GM10847 (cell line): ENCODE results near the gene RPS15.

Experiments
- POLR2A ChIP-seq: IDR thresholded peaks from 2 replicates; pipeline ENCODE4 v1.6.1; 2011; ENCODE audit not compliant: insufficient read length; ENCODE audit errors: extremely low read depth

The RPS15 gene

DNA sequence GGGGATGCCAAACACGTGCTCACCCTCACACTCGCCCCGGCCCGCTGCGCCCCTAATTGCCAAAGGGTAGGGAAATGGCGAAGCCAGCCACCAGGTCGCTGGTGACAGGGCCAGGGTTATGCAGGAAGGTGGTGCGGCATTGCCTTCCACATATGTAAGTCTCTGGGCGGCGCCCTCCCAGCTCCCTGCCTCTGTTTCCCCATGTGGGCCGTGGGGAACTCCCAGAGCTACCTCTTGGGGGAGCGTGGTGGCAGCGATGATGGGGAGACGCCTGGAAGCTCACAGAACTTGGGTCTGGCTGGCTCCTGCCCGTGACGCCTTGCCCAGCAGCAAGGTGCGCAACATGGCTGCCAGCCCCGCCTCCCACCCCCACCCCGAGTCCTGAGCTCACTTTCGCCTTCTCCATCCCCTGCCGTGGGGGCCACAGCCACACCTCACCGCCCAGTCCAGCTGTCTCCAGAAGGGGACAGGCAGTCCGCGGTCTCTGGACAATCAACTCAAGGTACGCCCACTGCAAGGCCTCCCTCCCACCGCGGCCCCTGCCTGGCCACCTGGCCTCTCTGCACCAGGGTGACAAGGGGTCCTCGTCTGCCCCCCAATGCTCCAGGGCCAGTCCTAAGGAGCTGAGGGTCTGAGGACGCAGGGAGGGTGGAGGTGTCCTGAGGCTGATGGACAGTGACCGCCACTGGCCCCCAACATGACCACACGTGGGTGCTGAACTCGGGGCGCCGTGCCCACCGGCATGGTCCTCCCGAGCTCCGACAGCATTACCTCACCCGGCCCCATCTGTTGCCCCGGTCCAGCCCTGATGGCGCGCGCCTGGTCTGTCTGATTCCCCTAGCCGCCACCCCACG lies 34.3 kb downstream of the RPS15 start:
- no peak for TF ChIP-seq POLR2A

DNA sequence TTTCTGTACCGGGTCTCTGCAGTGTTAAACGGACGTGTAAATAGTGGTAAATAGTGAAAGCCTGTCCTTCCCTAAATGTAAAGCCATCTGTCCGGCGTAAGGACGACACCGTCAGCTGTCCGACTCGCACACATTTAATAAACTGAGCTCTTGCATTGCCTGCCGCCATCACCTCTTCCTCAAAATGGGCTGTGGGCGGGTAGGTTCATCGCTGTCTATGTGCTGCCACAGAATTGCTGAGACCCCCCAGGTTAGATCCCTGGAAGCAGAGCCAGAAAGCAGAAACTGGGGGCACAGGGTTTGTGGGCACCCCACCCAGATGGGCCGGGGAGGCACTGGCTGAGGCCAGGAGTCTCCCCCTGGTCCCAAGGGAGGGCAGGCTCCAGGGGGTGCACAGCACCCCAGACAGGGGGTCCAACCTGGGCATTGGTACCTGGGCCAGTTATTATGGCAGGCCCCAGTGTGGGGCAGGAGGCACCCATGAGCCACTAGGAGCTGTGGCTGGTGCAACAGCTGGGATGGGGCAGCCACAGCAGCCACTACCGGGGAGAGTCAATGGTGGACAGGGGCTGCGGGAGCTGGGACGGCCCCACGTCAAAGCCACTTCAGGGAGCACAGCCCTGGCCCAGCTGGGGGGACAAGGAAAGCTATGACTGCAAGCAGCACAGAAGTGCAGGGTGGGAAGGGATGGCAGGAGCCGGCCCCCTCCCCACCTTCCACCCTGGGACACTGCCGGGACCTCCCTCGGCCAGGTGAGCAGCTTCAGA lies 35.1 kb downstream of the RPS15 start:
- no peak for TF ChIP-seq POLR2A

DNA sequence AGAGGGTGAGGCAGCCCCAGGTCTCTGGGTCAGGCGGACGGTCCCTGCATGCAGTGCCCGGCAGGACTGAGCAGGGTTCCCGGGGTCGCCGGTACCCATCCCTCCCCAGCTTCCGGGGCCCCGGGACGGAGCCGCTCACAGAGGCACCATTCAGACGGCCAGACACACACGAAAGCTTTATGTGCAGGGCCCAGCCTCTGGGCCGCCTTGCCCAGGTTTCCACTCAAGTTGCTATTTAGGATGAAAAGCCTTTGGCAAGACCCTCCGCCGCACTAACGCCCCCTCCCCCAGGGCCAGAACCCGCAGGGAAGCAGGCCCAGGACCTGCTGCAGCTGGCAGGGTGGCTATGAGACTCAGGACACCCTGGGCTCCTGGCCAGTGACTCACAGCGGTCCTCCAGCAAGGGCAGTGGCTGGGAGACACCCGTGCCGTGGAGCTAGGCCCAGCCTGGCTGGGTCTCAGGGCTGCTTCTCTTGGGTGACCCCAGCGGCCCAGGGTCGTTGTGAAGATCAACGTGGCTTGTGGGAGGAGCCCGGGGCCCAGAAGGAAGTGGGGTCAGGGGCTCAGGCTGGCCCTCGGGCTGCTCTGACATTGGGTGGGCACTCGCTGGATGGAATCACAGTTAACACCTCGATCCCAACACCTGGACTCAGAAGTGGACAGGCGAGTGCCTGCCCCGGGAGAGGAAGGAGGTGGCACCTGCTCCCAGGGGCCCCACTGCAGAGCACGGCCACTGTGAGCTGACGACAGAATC lies 36.0 kb downstream of the RPS15 start:
- TF ChIP-seq POLR2A, result no peak

GRCh38 chr19:1474765-1475351 lies 36.7 kb downstream of the RPS15 start:
- TF ChIP-seq POLR2A, result no peak

GRCh38 chr19:1475751-1476437 lies 37.7 kb downstream of the RPS15 start:
- no peak for TF ChIP-seq POLR2A

DNA sequence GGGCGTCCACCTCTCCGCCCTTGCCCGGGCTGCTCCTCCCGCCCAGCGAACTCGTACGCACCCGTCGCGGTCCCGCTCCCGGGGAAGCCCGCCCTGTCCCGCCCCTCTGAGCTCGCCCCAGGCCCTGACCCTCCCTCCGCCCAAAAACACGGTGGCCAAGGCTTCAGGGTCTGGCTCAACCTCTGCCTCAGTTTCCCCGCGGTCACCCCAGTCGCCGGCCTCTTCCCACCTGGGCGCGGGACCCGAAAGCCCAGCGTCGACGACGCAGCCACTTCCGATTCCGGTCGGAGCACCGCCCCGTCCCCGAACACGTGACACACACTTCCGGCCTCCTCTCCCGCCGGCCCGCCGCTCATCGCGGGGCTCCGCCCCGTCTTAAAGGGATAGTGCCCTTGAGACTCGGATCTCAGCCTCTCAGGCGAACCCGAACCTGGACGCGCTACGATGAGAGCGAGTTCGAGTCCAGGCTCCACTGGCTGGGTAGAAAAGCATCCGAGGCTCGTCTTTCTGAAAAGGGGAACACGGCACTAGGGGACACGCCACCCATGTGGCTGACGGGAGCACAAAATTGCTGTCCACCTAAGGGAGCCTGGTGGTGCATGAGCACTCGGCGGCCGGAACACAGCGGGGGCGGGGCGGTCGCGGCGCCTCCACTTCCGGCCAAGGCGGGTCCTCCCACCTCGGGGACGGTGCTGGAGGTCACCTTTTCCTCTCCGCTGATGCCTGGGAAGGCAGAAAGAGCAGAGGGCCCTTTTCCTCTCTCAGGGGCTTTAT lies 40.9 kb downstream of the RPS15 start, which contains the start of gene C19orf25:
TSS of gene C19orf25 (minus strand) at position 282 of the 774 bp plus-strand sequence. CDS start 312 bp downstream, outside the sequence.
- peak; percentile 93 for TF ChIP-seq POLR2A

- no peak for TF ChIP-seq POLR2A
These were observed 43.2 kb downstream of the RPS15 start for GRCh38 chr19:1481224-1481892.

GRCh38 chr19:1481893-1482360 lies 43.7 kb downstream of the RPS15 start:
- TF ChIP-seq POLR2A, result no peak

GRCh38 chr19:1482361-1483130 lies 44.4 kb downstream of the RPS15 start:
- TF ChIP-seq POLR2A, result no peak

GRCh38 chr19:1483131-1483978 lies 45.2 kb downstream of the RPS15 start:
- no peak for TF ChIP-seq POLR2A

- TF ChIP-seq POLR2A, result no peak
These were observed 45.8 kb downstream of the RPS15 start for GRCh38 chr19:1483979-1484428.
